ENCODE data around the gene ZXDC. TPM values are rescaled to one million over a fixed set of nuclear protein-coding genes. Genes with fewer than 3 reads are reported as not detected.

Gene ZXDC
- total RNA-seq, 1 donor from 2014 or later = 74.4 TPM

GRCh38 chr3:126422121-126422520, 53.6 kb downstream of the ZXDC start:
- intact Hi-C loops (cut with DNase I) = no loop called here
- H3K9me3 ChIP-seq = peaks cover 9 to 10% of the 10 kb centered on the region in 2 donors
- H3K27ac ChIP-seq = no peak overlapping the region
- no peak for TF ChIP-seq CTCF (IDR thresholded peaks at IDR 0.05)
- no peak overlapping the region for H3K4me3 ChIP-seq
- H3K4me1 ChIP-seq = no peaks in the 10 kb centered on the region
- no peaks in the 10 kb centered on the region for H3K36me3 ChIP-seq
- H3K27me3 ChIP-seq = no peaks in the 10 kb centered on the region
- DNase-seq (ENCODE audit: low spot score in 2 of 2) = peak in 1 of 2 donors; percentile 51

GRCh38 chr3:126421573-126422119, 54.0 kb downstream of the ZXDC start:
- intact Hi-C loops (cut with DNase I) = no loop called here
- H3K36me3 ChIP-seq = no peaks in the 10 kb centered on the region
- TF ChIP-seq CTCF (IDR thresholded peaks at IDR 0.05) = no peak
- no peaks in the 10 kb centered on the region for H3K27me3 ChIP-seq
- H3K27ac ChIP-seq = no peak overlapping the region
- H3K4me3 ChIP-seq = no peak overlapping the region
- H3K4me1 ChIP-seq = no peaks in the 10 kb centered on the region
- DNase-seq (ENCODE audit: low spot score in 2 of 2) = peak in 1 of 2 donors; percentile 58
- H3K9me3 ChIP-seq = peaks cover 7 to 10% of the 10 kb centered on the region in 2 donors

- no peaks in the 10 kb centered on the region for H3K9me3 ChIP-seq
- DNase-seq (ENCODE audit: low spot score in 2 of 2) = peak in 1 of 2 donors; percentile 58
- H3K4me3 ChIP-seq = no peak overlapping the region
- H3K36me3 ChIP-seq = no peaks in the 10 kb centered on the region
- intact Hi-C loops (cut with DNase I) = no loop called here
- H3K4me1 ChIP-seq = no peaks in the 10 kb centered on the region
- H3K27ac ChIP-seq = no peak overlapping the region
- no peak for TF ChIP-seq CTCF (IDR thresholded peaks at IDR 0.05)
- H3K27me3 ChIP-seq = no peaks in the 10 kb centered on the region
Observed at GRCh38 chr3:126419886-126420786, 55.6 kb downstream of the ZXDC start.

- Histone ChIP-seq H3K9me3 (no peaks in the 10 kb centered on the region), H3K4me1 (no peaks in the 10 kb centered on the region), H3K4me3 (no peak overlapping the region), H3K36me3 (no peaks in the 10 kb centered on the region), H3K27me3 (no peaks in the 10 kb centered on the region), H3K27ac (no peak overlapping the region)
- peak in 1 of 2 donors; percentile 51 for DNase-seq (ENCODE audit: low spot score in 2 of 2)
- TF ChIP-seq CTCF (IDR thresholded peaks at IDR 0.05) = no peak
- intact Hi-C loops (cut with DNase I) = no loop called here
Observed at GRCh38 chr3:126419151-126419703, 56.5 kb downstream of the ZXDC start.

GRCh38 chr3:126418661-126419131, 57.0 kb downstream of the ZXDC start:
- no peaks in the 10 kb centered on the region for H3K9me3 ChIP-seq

More at GRCh38 chr3:126418661-126419131, 57.0 kb downstream of the ZXDC start:
- Histone ChIP-seq H3K27me3 (no peaks in the 10 kb centered on the region), H3K36me3 (no peaks in the 10 kb centered on the region), H3K4me1 (no peaks in the 10 kb centered on the region), H3K27ac (no peak overlapping the region), H3K4me3 (no peak overlapping the region)
- DNase-seq (ENCODE audit: low spot score in 2 of 2) = peak in 1 of 2 donors; percentile 56
- TF ChIP-seq CTCF (IDR thresholded peaks at IDR 0.05) = no peak
- intact Hi-C loops (cut with DNase I) = no loop called here

Data from ascending aorta (tissue), 2 donors.